Measurements from ENCODE around the gene TOMM22.

TOMM22 gene

GRCh38 chr22:38718414-38718813, 36.7 kb downstream of the TOMM22 start:
- H3K36me3 ChIP-seq (ENCODE audit: insufficient read depth, low read length), result peaks cover 69% of the 10 kb centered on the region; the same call in 1 of the 2 replicates
- no peak for TF ChIP-seq EZH2phosphoT487 (IDR thresholded peaks at IDR 0.05; ENCODE audit: borderline replicate concordance)
- no peak overlapping the region for H2AFZ ChIP-seq (ENCODE audit: low read length)
- H3K9me2 ChIP-seq (replicated peaks; ENCODE audit: low read depth, low read length), result no peaks in the 10 kb centered on the region
- H3K9ac ChIP-seq (ENCODE audit: low read depth, low read length, poor library complexity, severe bottlenecking), result no peak overlapping the region
- peaks cover 22% of the 10 kb centered on the region for H4K20me1 ChIP-seq (ENCODE audit: insufficient read depth, low read length, poor library complexity, severe bottlenecking)
- H3F3A ChIP-seq (ENCODE audit: low read depth), result no peaks in the 10 kb centered on the region
- no peak overlapping the region for H3K4me2 ChIP-seq (ENCODE audit: low read depth, low read length, poor library complexity, severe bottlenecking)
- peaks cover 31% of the 10 kb centered on the region for H3K79me2 ChIP-seq (ENCODE audit: insufficient read depth, low read length)
- H3K9me3 ChIP-seq (ENCODE audit: insufficient read depth, low read depth, low read length), result no peaks in the 10 kb centered on the region
- no peaks in the 10 kb centered on the region for H3K27me3 ChIP-seq (ENCODE audit: insufficient read depth, low read length, poor library complexity, severe bottlenecking)
- H3K4me1 ChIP-seq (ENCODE audit: insufficient read depth, low read length, poor library complexity, severe bottlenecking), result peaks cover 16% of the 10 kb centered on the region
- H3K4me3 ChIP-seq (ENCODE audit: low read length, poor library complexity, severe bottlenecking), result no peak overlapping the region

GRCh38 chr22:38719196-38719595, 37.4 kb downstream of the TOMM22 start:
- no peaks in the 10 kb centered on the region for H3F3A ChIP-seq (ENCODE audit: low read depth)
- H3K4me1 ChIP-seq (ENCODE audit: insufficient read depth, low read length, poor library complexity, severe bottlenecking), result peaks cover 10% of the 10 kb centered on the region
- no peak overlapping the region for H3K4me3 ChIP-seq (ENCODE audit: low read length, poor library complexity, severe bottlenecking)
- no peaks in the 10 kb centered on the region for H3K9me3 ChIP-seq (ENCODE audit: insufficient read depth, low read depth, low read length)
- no peaks in the 10 kb centered on the region for H3K27me3 ChIP-seq (ENCODE audit: insufficient read depth, low read length, poor library complexity, severe bottlenecking)
- no peak overlapping the region for H3K4me2 ChIP-seq (ENCODE audit: low read depth, low read length, poor library complexity, severe bottlenecking)
- TF ChIP-seq CTCF (conservative IDR thresholded peaks at IDR 0.05; ENCODE audit: low read length), result no peak
- no peak for TF ChIP-seq EZH2phosphoT487 (IDR thresholded peaks at IDR 0.05; ENCODE audit: borderline replicate concordance)
- H3K79me2 ChIP-seq (ENCODE audit: insufficient read depth, low read length), result peaks cover 23% of the 10 kb centered on the region
- no peak overlapping the region for H2AFZ ChIP-seq (ENCODE audit: low read length)
- H3K9ac ChIP-seq (ENCODE audit: low read depth, low read length, poor library complexity, severe bottlenecking), result no peak overlapping the region
- peaks cover 77% of the 10 kb centered on the region; the same call in 1 of the 2 replicates for H3K36me3 ChIP-seq (ENCODE audit: insufficient read depth, low read length)
- no peaks in the 10 kb centered on the region for H3K9me2 ChIP-seq (replicated peaks; ENCODE audit: low read depth, low read length)
- H4K20me1 ChIP-seq (ENCODE audit: insufficient read depth, low read length, poor library complexity, severe bottlenecking), result peaks cover 19% of the 10 kb centered on the region

- Histone ChIP-seq H3K4me1 (ENCODE audit: insufficient read depth, low read length, poor library complexity, severe bottlenecking) (peaks cover under 1% of the 10 kb centered on the region), H3K9me2 (replicated peaks; ENCODE audit: low read depth, low read length) (no peaks in the 10 kb centered on the region), H3K79me2 (ENCODE audit: insufficient read depth, low read length) (peaks cover 11% of the 10 kb centered on the region), H3K36me3 (ENCODE audit: insufficient read depth, low read length) (peaks cover 88% of the 10 kb centered on the region; the same call in 1 of the 2 replicates), H3K9me3 (ENCODE audit: insufficient read depth, low read depth, low read length) (no peaks in the 10 kb centered on the region), H3K27me3 (ENCODE audit: insufficient read depth, low read length, poor library complexity, severe bottlenecking) (no peaks in the 10 kb centered on the region), H2AFZ (ENCODE audit: low read length) (no peak overlapping the region), H3K9ac (ENCODE audit: low read depth, low read length, poor library complexity, severe bottlenecking) (no peak overlapping the region), H4K20me1 (ENCODE audit: insufficient read depth, low read length, poor library complexity, severe bottlenecking) (peaks cover 9% of the 10 kb centered on the region), H3F3A (ENCODE audit: low read depth) (no peaks in the 10 kb centered on the region), H3K4me3 (ENCODE audit: low read length, poor library complexity, severe bottlenecking) (no peak overlapping the region), H3K4me2 (ENCODE audit: low read depth, low read length, poor library complexity, severe bottlenecking) (no peak overlapping the region)
- TF ChIP-seq CTCF (conservative IDR thresholded peaks at IDR 0.05; ENCODE audit: low read length) (no peak), EZH2phosphoT487 (IDR thresholded peaks at IDR 0.05; ENCODE audit: borderline replicate concordance) (no peak)
These were observed 38.6 kb downstream of the TOMM22 start for GRCh38 chr22:38720350-38720749.

- H3K4me3 ChIP-seq (ENCODE audit: low read length, poor library complexity, severe bottlenecking), result no peak overlapping the region
- H3K79me2 ChIP-seq (ENCODE audit: insufficient read depth, low read length), result no peaks in the 10 kb centered on the region; the same call in 1 of the 2 replicates
- H3K4me2 ChIP-seq (ENCODE audit: low read depth, low read length, poor library complexity, severe bottlenecking), result no peak overlapping the region
- peaks cover 88% of the 10 kb centered on the region; the same call in 1 of the 2 replicates for H3K36me3 ChIP-seq (ENCODE audit: insufficient read depth, low read length)
- TF ChIP-seq EZH2phosphoT487 (IDR thresholded peaks at IDR 0.05; ENCODE audit: borderline replicate concordance) (no peak), CTCF (conservative IDR thresholded peaks at IDR 0.05; ENCODE audit: low read length) (no peak)
- H3K9me2 ChIP-seq (replicated peaks; ENCODE audit: low read depth, low read length), result no peaks in the 10 kb centered on the region
- no peaks in the 10 kb centered on the region for H3K9me3 ChIP-seq (ENCODE audit: insufficient read depth, low read depth, low read length)
- H3K9ac ChIP-seq (ENCODE audit: low read depth, low read length, poor library complexity, severe bottlenecking), result no peak overlapping the region
- no peaks in the 10 kb centered on the region for H3F3A ChIP-seq (ENCODE audit: low read depth)
- no peaks in the 10 kb centered on the region for H3K4me1 ChIP-seq (ENCODE audit: insufficient read depth, low read length, poor library complexity, severe bottlenecking)
- no peak overlapping the region for H2AFZ ChIP-seq (ENCODE audit: low read length)
- H3K27me3 ChIP-seq (ENCODE audit: insufficient read depth, low read length, poor library complexity, severe bottlenecking), result no peaks in the 10 kb centered on the region
- peaks cover 3% of the 10 kb centered on the region for H4K20me1 ChIP-seq (ENCODE audit: insufficient read depth, low read length, poor library complexity, severe bottlenecking)
These were observed 39.8 kb downstream of the TOMM22 start for GRCh38 chr22:38721551-38721950.

Measured in Loucy (cell line).